ENCODE measurements around the gene TSPOAP1. TPM values are rescaled to one million over a fixed set of nuclear protein-coding genes. Genes with fewer than 3 reads are reported as not detected.

TSPOAP1 gene
- total RNA-seq, 1 experiment from 2014 or later = 10.9 TPM

- DNase-seq (ENCODE audit: low spot score) = no peak
- ChIA-PET POLR2A (no interaction called here), CTCF (interaction anchor here (1.5 kb wide), 2 partner anchors 9 to 64 kb away, joined by 4 to 6 read pairs; no protein-coding TSS in a partner anchor)
- H3K4me1 Mint-ChIP-seq = no peaks in the 10 kb centered on the region
- TF ChIP-seq GRHL2 (CRISPR knock-in tag; IDR thresholded peaks at IDR 0.05; ENCODE audit: insufficient replicate concordance, severe bottlenecking) = no peak
- TF ChIP-seq, protein P1, sequence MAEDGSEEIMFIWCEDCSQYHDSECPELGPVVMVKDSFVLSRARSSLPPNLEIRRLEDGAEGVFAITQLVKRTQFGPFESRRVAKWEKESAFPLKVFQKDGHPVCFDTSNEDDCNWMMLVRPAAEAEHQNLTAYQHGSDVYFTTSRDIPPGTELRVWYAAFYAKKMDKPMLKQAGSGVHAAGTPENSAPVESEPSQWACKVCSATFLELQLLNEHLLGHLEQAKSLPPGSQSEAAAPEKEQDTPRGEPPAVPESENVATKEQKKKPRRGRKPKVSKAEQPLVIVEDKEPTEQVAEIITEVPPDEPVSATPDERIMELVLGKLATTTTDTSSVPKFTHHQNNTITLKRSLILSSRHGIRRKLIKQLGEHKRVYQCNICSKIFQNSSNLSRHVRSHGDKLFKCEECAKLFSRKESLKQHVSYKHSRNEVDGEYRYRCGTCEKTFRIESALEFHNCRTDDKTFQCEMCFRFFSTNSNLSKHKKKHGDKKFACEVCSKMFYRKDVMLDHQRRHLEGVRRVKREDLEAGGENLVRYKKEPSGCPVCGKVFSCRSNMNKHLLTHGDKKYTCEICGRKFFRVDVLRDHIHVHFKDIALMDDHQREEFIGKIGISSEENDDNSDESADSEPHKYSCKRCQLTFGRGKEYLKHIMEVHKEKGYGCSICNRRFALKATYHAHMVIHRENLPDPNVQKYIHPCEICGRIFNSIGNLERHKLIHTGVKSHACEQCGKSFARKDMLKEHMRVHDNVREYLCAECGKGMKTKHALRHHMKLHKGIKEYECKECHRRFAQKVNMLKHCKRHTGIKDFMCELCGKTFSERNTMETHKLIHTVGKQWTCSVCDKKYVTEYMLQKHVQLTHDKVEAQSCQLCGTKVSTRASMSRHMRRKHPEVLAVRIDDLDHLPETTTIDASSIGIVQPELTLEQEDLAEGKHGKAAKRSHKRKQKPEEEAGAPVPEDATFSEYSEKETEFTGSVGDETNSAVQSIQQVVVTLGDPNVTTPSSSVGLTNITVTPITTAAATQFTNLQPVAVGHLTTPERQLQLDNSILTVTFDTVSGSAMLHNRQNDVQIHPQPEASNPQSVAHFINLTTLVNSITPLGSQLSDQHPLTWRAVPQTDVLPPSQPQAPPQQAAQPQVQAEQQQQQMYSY (CRISPR knock-in tag; IDR thresholded peaks at IDR 0.05) = no peak
- H3K27me3 Mint-ChIP-seq (ENCODE audit: low read depth) = peaks cover 67% of the 10 kb centered on the region
- H3K4me3 Mint-ChIP-seq = no peak overlapping the region
- no peak for ATAC-seq
- H3K27ac Mint-ChIP-seq = no peak overlapping the region
- H3K36me3 Mint-ChIP-seq = no peaks in the 10 kb centered on the region
- H3K9me3 Mint-ChIP-seq = no peaks in the 10 kb centered on the region
Observed at GRCh38 chr17:58263773-58264172, 64.8 kb downstream of the TSPOAP1 start.

DNA sequence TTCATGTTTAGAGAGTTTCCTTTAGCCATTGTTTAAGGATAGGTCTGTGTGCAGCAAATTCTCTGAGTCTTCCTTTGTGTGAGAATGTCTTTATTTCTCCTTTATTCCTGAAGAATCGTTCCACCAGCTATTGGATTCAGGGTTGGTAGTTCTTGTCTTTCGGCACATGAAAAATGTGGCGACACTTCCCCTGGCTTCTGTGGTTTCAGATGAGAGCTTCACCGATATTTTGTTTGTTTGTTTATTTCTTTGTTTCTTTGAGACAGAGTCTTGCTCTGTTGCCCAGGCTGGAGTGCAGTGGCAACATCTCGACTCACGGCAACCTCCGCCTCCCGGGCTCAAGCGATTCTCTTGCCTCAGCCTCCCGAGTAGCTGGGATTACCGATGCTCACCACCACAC is 66.4 kb downstream of the TSPOAP1 start:
- ATAC-seq (no peak), DNase-seq (ENCODE audit: low spot score) (no peak)
- H3K9me3 Mint-ChIP-seq = no peaks in the 10 kb centered on the region
- POLR2A ChIA-PET = no interaction called here
- TF ChIP-seq, protein P2, sequence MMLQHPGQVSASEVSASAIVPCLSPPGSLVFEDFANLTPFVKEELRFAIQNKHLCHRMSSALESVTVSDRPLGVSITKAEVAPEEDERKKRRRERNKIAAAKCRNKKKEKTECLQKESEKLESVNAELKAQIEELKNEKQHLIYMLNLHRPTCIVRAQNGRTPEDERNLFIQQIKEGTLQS (CRISPR knock-in tag; conservative IDR thresholded peaks at IDR 0.05) = no peak
- TF ChIP-seq, protein P3, sequence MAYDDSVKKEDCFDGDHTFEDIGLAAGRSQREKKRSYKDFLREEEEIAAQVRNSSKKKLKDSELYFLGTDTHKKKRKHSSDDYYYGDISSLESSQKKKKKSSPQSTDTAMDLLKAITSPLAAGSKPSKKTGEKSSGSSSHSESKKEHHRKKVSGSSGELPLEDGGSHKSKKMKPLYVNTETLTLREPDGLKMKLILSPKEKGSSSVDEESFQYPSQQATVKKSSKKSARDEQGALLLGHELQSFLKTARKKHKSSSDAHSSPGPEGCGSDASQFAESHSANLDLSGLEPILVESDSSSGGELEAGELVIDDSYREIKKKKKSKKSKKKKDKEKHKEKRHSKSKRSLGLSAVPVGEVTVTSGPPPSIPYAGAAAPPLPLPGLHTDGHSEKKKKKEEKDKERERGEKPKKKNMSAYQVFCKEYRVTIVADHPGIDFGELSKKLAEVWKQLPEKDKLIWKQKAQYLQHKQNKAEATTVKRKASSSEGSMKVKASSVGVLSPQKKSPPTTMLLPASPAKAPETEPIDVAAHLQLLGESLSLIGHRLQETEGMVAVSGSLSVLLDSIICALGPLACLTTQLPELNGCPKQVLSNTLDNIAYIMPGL (CRISPR knock-in tag; IDR thresholded peaks at IDR 0.05) = no peak
- no peak for TF ChIP-seq NFYB (CRISPR knock-in tag; conservative IDR thresholded peaks at IDR 0.05; ENCODE audit: low read depth)
- TF ChIP-seq, protein P4, sequence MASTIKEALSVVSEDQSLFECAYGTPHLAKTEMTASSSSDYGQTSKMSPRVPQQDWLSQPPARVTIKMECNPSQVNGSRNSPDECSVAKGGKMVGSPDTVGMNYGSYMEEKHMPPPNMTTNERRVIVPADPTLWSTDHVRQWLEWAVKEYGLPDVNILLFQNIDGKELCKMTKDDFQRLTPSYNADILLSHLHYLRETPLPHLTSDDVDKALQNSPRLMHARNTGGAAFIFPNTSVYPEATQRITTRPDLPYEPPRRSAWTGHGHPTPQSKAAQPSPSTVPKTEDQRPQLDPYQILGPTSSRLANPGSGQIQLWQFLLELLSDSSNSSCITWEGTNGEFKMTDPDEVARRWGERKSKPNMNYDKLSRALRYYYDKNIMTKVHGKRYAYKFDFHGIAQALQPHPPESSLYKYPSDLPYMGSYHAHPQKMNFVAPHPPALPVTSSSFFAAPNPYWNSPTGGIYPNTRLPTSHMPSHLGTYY (CRISPR knock-in tag; IDR thresholded peaks at IDR 0.05) = no peak
- no peak for TF ChIP-seq NFE2L1 (CRISPR knock-in tag; IDR thresholded peaks at IDR 0.05)
- TF ChIP-seq, protein P5, sequence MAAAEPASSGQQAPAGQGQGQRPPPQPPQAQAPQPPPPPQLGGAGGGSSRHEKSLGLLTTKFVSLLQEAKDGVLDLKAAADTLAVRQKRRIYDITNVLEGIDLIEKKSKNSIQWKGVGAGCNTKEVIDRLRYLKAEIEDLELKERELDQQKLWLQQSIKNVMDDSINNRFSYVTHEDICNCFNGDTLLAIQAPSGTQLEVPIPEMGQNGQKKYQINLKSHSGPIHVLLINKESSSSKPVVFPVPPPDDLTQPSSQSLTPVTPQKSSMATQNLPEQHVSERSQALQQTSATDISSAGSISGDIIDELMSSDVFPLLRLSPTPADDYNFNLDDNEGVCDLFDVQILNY (CRISPR knock-in tag; IDR thresholded peaks at IDR 0.05) = no peak
- no peak for TF ChIP-seq IRF2 (CRISPR knock-in tag; IDR thresholded peaks at IDR 0.05; ENCODE audit: borderline replicate concordance, low read depth)
- no peak for TF ChIP-seq ZNF138 (CRISPR knock-in tag; conservative IDR thresholded peaks at IDR 0.05)
- no peak for TF ChIP-seq STAT6 (CRISPR knock-in tag; conservative IDR thresholded peaks at IDR 0.05; ENCODE audit: low read depth)
- no peak for TF ChIP-seq FOXJ3 (CRISPR knock-in tag; IDR thresholded peaks at IDR 0.05; ENCODE audit: borderline replicate concordance)
- CTCF ChIA-PET = interaction anchor here (0.6 to 1.3 kb wide), 2 partner anchors 23 to 1182 kb away, joined by 3 to 4 read pairs; no protein-coding TSS in a partner anchor
- H3K27me3 Mint-ChIP-seq (ENCODE audit: low read depth) = peaks cover 81% of the 10 kb centered on the region
- H3K27ac Mint-ChIP-seq = no peak overlapping the region
- no peaks in the 10 kb centered on the region for H3K36me3 Mint-ChIP-seq
- no peaks in the 10 kb centered on the region for H3K4me1 Mint-ChIP-seq
- no peak overlapping the region for H3K4me3 Mint-ChIP-seq

Measured in WTC11 (cell line).